Measurements from ENCODE around the gene ZDHHC3.
"Not testable (repeated sequence)": the region's sequence is repeated elsewhere in the genome, so short reads cannot be mapped to it uniquely, and the experiment has no call there.

ZDHHC3 gene

GRCh38 chr3:44962621-44963393 is 13.2 kb downstream of the ZDHHC3 start:
- no peak for FAIRE-seq

GRCh38 chr3:44961888-44962287 is 14.1 kb downstream of the ZDHHC3 start:
- FAIRE-seq, result no peak

GRCh38 chr3:44960387-44961026 is 15.5 kb downstream of the ZDHHC3 start:
- FAIRE-seq, result no peak

- FAIRE-seq, result no peak
Measured at GRCh38 chr3:44958386-44958785, 17.6 kb downstream of the ZDHHC3 start.

- FAIRE-seq, result no peak
Measured at GRCh38 chr3:44957986-44958385, 18.0 kb downstream of the ZDHHC3 start.

- no peak for FAIRE-seq
Measured at GRCh38 chr3:44955917-44956316, 20.1 kb downstream of the ZDHHC3 start.

GRCh38 chr3:44954962-44955361 is 21.0 kb downstream of the ZDHHC3 start:
- FAIRE-seq, result no peak

GRCh38 chr3:44954304-44954703 is 21.7 kb downstream of the ZDHHC3 start:
- FAIRE-seq, result no peak

GRCh38 chr3:44952689-44953088 is 23.3 kb downstream of the ZDHHC3 start:
- no peak for FAIRE-seq

- FAIRE-seq, result no peak
Measured at GRCh38 chr3:44950275-44950734, 25.7 kb downstream of the ZDHHC3 start.

GRCh38 chr3:44949770-44950169 is 26.2 kb downstream of the ZDHHC3 start:
- FAIRE-seq, result not testable (repeated sequence)

- no peak for FAIRE-seq
Measured at GRCh38 chr3:44948239-44948638, 27.7 kb downstream of the ZDHHC3 start.

GRCh38 chr3:44942202-44942921 is 33.6 kb downstream of the ZDHHC3 start:
- no peak for FAIRE-seq

- FAIRE-seq, result no peak
Measured at GRCh38 chr3:44939581-44940036, 36.4 kb downstream of the ZDHHC3 start.

GRCh38 chr3:44932986-44933944 is 42.7 kb downstream of the ZDHHC3 start:
- FAIRE-seq, result no peak

GRCh38 chr3:44932271-44932670 is 43.7 kb downstream of the ZDHHC3 start:
- no peak for FAIRE-seq

GRCh38 chr3:44931791-44932190 is 44.2 kb downstream of the ZDHHC3 start:
- FAIRE-seq, result no peak

- no peak for FAIRE-seq
Measured at GRCh38 chr3:44930911-44931310, 45.1 kb downstream of the ZDHHC3 start.

GRCh38 chr3:44929782-44930181 is 46.2 kb downstream of the ZDHHC3 start:
- FAIRE-seq, result no peak

GRCh38 chr3:44927371-44927770 is 48.6 kb downstream of the ZDHHC3 start:
- no peak for FAIRE-seq

GRCh38 chr3:44926921-44927320 is 49.1 kb downstream of the ZDHHC3 start:
- no peak for FAIRE-seq

GRCh38 chr3:44926172-44926571 is 49.8 kb downstream of the ZDHHC3 start:
- no peak for FAIRE-seq

Data from TTC549 (cell line).